PC-9 (cell line): ENCODE measurements around the gene EVI5. TPM values are rescaled to one million over a fixed set of nuclear protein-coding genes. Genes with fewer than 3 reads are reported as not detected.
"Not testable (repeated sequence)": the region's sequence is repeated elsewhere in the genome, so short reads cannot be mapped to it uniquely, and the experiment has no call there.

Experiments used
- BruUV-seq: library from RNA; stranded (reverse); fragments of 400-500 nt; replicated peaks from 2 replicates; lab custom pipeline; 2021; lab: Mats Ljungman, UMichigan
- CTCF ChIA-PET: fragments of 300-600 bp; sonication (Branson Sonifier 250); formaldehyde crosslinking; loops from one replicate; lab custom pipeline; 2022; ENCODE audit warnings: antibody characterized with exemption; lab: Charles Lee
- POLR2A ChIA-PET: fragments of 300-600 bp; sonication (Branson Sonifier 250); formaldehyde crosslinking; loops from one replicate; lab custom pipeline; 2022; ENCODE audit warnings: antibody characterized with exemption; ENCODE audit not compliant: unreplicated experiment; lab: Charles Lee
- DNase-seq, 2 experiments: peaks; one replicate each; pipeline versions ENCODE4 v3.0.0 to v3.0.0-alpha.2; 2015 to 2022; ENCODE audit warnings: mixed read lengths in 1 of 2
- H2AFZ ChIP-seq: fragments of 200-600 bp; sonication (generic); 2 replicates; pipeline ENCODE4 v1.8.1; 2017; ENCODE audit warnings: antibody characterized with exemption
- H3F3A ChIP-seq: fragments of 200-600 bp; sonication (generic); 2 replicates; pipeline ENCODE4 v1.8.1; 2017; ENCODE audit warnings: antibody characterized with exemption, mild to moderate bottlenecking, low read depth; ENCODE audit not compliant: insufficient read depth
- H3K27ac ChIP-seq: fragments of 200-600 bp; sonication (generic); 2 replicates; pipeline ENCODE4 v1.6.1; 2016; ENCODE audit warnings: mixed run types
- H3K27me3 ChIP-seq: fragments of 200-600 bp; sonication (generic); 2 replicates; pipeline ENCODE4 v1.6.1; 2016; ENCODE audit warnings: low read depth, mixed run types; ENCODE audit not compliant: insufficient read depth
- H3K36me3 ChIP-seq: fragments of 200-600 bp; sonication (generic); 2 replicates; pipeline ENCODE4 v1.6.1; 2016; ENCODE audit warnings: low read depth, mixed run types
- H3K4me1 ChIP-seq: fragments of 200-600 bp; sonication (generic); replicated peaks from 2 replicates; pipeline ENCODE4 v1.6.1; 2016; ENCODE audit warnings: mixed run types; ENCODE audit not compliant: insufficient read depth
- H3K4me2 ChIP-seq: fragments of 200-600 bp; sonication (generic); 2 replicates; pipeline ENCODE4 v1.6.1; 2017; ENCODE audit warnings: mixed run types
- H3K4me3 ChIP-seq: fragments of 200-600 bp; sonication (generic); 2 replicates; pipeline ENCODE4 v1.6.1; 2016; ENCODE audit warnings: mixed run types
- H3K79me2 ChIP-seq: fragments of 200-600 bp; sonication (generic); 2 replicates; pipeline ENCODE4 v1.6.1; 2017; ENCODE audit warnings: low read depth, mixed run types
- H3K9me2 ChIP-seq: fragments of 200-600 bp; sonication (generic); 2 replicates; pipeline ENCODE4 v1.8.1; 2017; ENCODE audit warnings: mild to moderate bottlenecking; ENCODE audit not compliant: insufficient read depth
- H3K9me3 ChIP-seq: fragments of 200-600 bp; sonication (generic); 2 replicates; pipeline ENCODE4 v1.8.1; 2016; ENCODE audit warnings: low read depth; ENCODE audit not compliant: insufficient read depth
- H4K20me1 ChIP-seq: fragments of 200-600 bp; sonication (generic); 2 replicates; pipeline ENCODE4 v1.8.1; 2017; ENCODE audit not compliant: insufficient read depth
- EZH2 ChIP-seq: fragments of 200-600 bp; sonication (generic); IDR thresholded peaks from 2 replicates; pipeline ENCODE4 v1.8.0; 2017; ENCODE audit warnings: antibody characterized with exemption, low read depth
- intact Hi-C: fragments of 100-400 bp; cut with micrococcal nuclease; formaldehyde crosslinking; loops from one replicate; pipeline ENCODE4 v1.10.0; 2022; ENCODE audit not compliant: unreplicated experiment
- total RNA-seq: library from RNA; stranded (reverse); gene quantifications from 2 replicates; pipeline ENCODE4 v1.2.3, GENCODE V29; 2021
- TF ChIP-seq, protein P1 (sequence below): fragments of 200-600 bp; sonication (generic); conservative IDR thresholded peaks from 2 replicates; pipeline ENCODE4 v1.6.1; 2017; ENCODE audit warnings: mixed run types, antibody characterized with exemption, mild to moderate bottlenecking, moderate library complexity

EVI5 gene
- total RNA-seq, 1 experiment from 2014 or later, result 32.0 TPM

DNA sequence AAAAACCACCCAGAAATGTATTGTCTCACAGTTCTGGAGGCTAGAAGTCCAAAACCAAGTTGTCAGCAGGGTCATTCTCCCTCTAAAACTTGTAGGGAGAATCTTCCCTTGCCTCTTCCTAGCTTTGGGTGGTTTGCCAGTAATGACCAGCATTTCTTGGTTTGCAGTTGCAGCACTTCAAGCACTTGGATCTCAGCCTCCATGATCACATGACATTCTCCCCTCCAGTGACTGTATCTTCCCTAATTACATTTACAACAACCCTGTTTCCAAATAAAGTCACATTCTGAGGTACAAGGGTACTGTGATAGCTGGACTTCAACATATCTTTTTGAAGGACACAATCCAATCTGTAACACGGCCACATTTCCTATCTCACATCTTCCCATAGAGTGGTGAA, 37.2 kb downstream of the EVI5 start:
- Histone ChIP-seq H3K36me3 (no peaks in the 10 kb centered on the region), H3F3A (peaks cover 13% of the 10 kb centered on the region; the same call in 1 of the 2 replicates), H3K4me3 (no peak overlapping the region), H3K27ac (no peak overlapping the region), H3K9me3 (no peaks in the 10 kb centered on the region), H3K9me2 (no peaks in the 10 kb centered on the region; the same call in 1 of the 2 replicates), H3K4me1 (peaks cover under 1% of the 10 kb centered on the region; the same call in 1 of the 2 replicates), H4K20me1 (peaks cover 10% of the 10 kb centered on the region; the same call in 1 of the 2 replicates), H2AFZ (no peak overlapping the region), H3K79me2 (peaks cover 38% of the 10 kb centered on the region), H3K4me2 (no peak overlapping the region), H3K27me3 (no peaks in the 10 kb centered on the region)
- ChIA-PET CTCF (interaction anchor here (1.0 kb wide), 1 partner anchor 14 kb away, joined by 3 read pairs; no protein-coding TSS in a partner anchor), POLR2A (no interaction called here)
- TF ChIP-seq, protein P1, sequence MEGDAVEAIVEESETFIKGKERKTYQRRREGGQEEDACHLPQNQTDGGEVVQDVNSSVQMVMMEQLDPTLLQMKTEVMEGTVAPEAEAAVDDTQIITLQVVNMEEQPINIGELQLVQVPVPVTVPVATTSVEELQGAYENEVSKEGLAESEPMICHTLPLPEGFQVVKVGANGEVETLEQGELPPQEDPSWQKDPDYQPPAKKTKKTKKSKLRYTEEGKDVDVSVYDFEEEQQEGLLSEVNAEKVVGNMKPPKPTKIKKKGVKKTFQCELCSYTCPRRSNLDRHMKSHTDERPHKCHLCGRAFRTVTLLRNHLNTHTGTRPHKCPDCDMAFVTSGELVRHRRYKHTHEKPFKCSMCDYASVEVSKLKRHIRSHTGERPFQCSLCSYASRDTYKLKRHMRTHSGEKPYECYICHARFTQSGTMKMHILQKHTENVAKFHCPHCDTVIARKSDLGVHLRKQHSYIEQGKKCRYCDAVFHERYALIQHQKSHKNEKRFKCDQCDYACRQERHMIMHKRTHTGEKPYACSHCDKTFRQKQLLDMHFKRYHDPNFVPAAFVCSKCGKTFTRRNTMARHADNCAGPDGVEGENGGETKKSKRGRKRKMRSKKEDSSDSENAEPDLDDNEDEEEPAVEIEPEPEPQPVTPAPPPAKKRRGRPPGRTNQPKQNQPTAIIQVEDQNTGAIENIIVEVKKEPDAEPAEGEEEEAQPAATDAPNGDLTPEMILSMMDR, result no peak
- no peak for TF ChIP-seq EZH2
- BruUV-seq, result no TSS peak
- intact Hi-C loops, result loop anchor here (2.0 kb wide), 1 partner anchor 37 kb away; the partner anchor contains the start of gene EVI5
- DNase-seq, result peak in 1 of 2 experiments; percentile 31

DNA sequence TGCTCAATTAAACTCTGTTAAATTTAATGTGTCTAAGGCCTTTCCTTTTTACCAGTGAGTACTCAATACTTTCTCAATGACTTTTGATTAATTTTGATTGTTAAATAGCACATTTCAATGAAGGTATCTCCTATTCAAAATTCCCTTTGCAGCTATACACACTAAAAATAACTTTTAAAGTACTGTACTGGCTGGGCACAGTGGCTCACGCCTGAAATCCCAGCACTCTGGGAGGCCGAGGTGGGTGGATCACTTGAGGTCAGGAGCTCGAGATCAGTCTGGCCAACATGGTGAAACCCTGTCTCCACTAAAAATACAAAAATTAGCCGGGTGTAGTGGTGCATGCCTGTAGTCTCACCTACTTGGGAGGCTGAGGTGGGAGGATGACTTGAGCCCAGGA, 38.7 kb downstream of the EVI5 start:
- Histone ChIP-seq H3K79me2 (peaks cover 23% of the 10 kb centered on the region), H3F3A (peaks cover 13% of the 10 kb centered on the region; the same call in 1 of the 2 replicates)
- H4K20me1 ChIP-seq, H3K4me1 ChIP-seq, BruUV-seq, H3K4me3 ChIP-seq, H3K9me2 ChIP-seq, intact Hi-C loops, H2AFZ ChIP-seq, H3K27me3 ChIP-seq, H3K9me3 ChIP-seq, CTCF ChIA-PET, DNase-seq, H3K27ac ChIP-seq, H3K36me3 ChIP-seq, H3K4me2 ChIP-seq: not testable (repeated sequence)
- POLR2A ChIA-PET, result interaction anchor here (0.6 kb wide), 1 partner anchor 40 kb away, joined by 5 read pairs; no protein-coding TSS in a partner anchor

DNA sequence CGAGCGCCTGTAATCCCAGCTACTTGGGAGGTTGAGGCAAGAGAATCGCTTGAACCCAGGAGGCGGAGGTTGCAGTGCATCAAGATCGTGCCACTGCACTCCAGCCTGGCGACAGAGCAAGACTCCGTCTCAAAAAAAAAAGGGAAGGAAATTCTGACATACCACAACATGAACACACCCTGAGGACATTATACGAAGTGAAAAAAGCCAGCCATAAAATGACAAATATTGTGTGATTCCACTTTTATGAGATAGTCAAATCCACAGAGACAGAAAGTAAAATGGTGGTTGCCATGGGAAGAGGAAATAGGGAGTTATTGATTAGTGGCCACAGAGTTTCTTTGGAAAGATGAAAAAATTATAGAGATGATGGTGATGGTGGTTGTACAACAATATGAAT, 41.7 kb downstream of the EVI5 start:
- Histone ChIP-seq H3K9me3 (no peaks in the 10 kb centered on the region), H3K9me2 (no peaks in the 10 kb centered on the region), H3K27me3 (no peaks in the 10 kb centered on the region), H3K4me3 (no peak overlapping the region), H3K79me2 (peaks cover 13% of the 10 kb centered on the region), H3K4me2 (no peak overlapping the region), H2AFZ (no peak overlapping the region), H3K36me3 (no peaks in the 10 kb centered on the region), H4K20me1 (peaks cover 3% of the 10 kb centered on the region; the same call in 1 of the 2 replicates), H3K27ac (no peak overlapping the region), H3F3A (peaks cover 9% of the 10 kb centered on the region; the same call in 1 of the 2 replicates), H3K4me1 (no peaks in the 10 kb centered on the region)
- ChIA-PET POLR2A (no interaction called here), CTCF (no interaction called here)
- no TSS peak for BruUV-seq
- intact Hi-C loops, result no loop called here
- DNase-seq, result no peak
- TF ChIP-seq EZH2, result no peak
- TF ChIP-seq, protein P1, result no peak
